Endodermal cell (in vitro differentiated cells): Measurements from ENCODE around the gene ACOT4. TPM values are rescaled to one million over a fixed set of nuclear protein-coding genes. Genes with fewer than 3 reads are reported as not detected.

Experiments used
- DNase-seq: peaks from one replicate; pipeline ENCODE4 v3.0.0-alpha.2; 2017
- H3K27ac ChIP-seq: 2 replicates; pipeline ENCODE4 v1.5.1; 2013; ENCODE audit warnings: mild to moderate bottlenecking, low read depth, low read length, moderate library complexity
- H3K27me3 ChIP-seq: 2 replicates; pipeline ENCODE4 v1.6.1; 2013; ENCODE audit warnings: mild to moderate bottlenecking, low read length, moderate library complexity; ENCODE audit not compliant: insufficient read depth, control insufficient read depth, poor library complexity, severe bottlenecking
- H3K36me3 ChIP-seq: 2 replicates; pipeline ENCODE4 v1.7.0; 2013; ENCODE audit warnings: mild to moderate bottlenecking, low read length, moderate library complexity; ENCODE audit not compliant: control insufficient read depth, insufficient read depth
- H3K4me1 ChIP-seq: one replicate; pipeline ENCODE4 v1.7.0; 2013; ENCODE audit warnings: low read length; ENCODE audit not compliant: control insufficient read depth, insufficient read depth
- H3K4me3 ChIP-seq: 2 replicates; pipeline ENCODE4 v1.5.1; 2013; ENCODE audit warnings: mild to moderate bottlenecking, low read length, moderate library complexity
- H3K9ac ChIP-seq: 2 replicates; pipeline ENCODE4 v1.6.1; 2013; ENCODE audit warnings: mild to moderate bottlenecking, low read length, moderate library complexity; ENCODE audit not compliant: poor library complexity, severe bottlenecking; ENCODE audit errors: extremely low read depth
- H3K9me3 ChIP-seq: 2 replicates; pipeline ENCODE4 v1.6.1; 2013; ENCODE audit warnings: mild to moderate bottlenecking, low read length, moderate library complexity; ENCODE audit not compliant: control insufficient read depth
- H3K27ac Mint-ChIP-seq: 2 replicates; pipeline ENCODE4 v1.8.0; 2020; ENCODE audit warnings: mixed read lengths
- H3K27me3 Mint-ChIP-seq: 2 replicates; pipeline ENCODE4 v1.8.0; 2021; ENCODE audit warnings: mild to moderate bottlenecking, mixed read lengths; ENCODE audit not compliant: insufficient read depth
- H3K36me3 Mint-ChIP-seq: 2 replicates; pipeline ENCODE4 v1.8.0; 2020; ENCODE audit warnings: low read depth, mixed read lengths
- H3K4me1 Mint-ChIP-seq: 2 replicates; pipeline ENCODE4 v1.8.0; 2020; ENCODE audit warnings: mixed read lengths
- H3K4me3 Mint-ChIP-seq: 2 replicates; pipeline ENCODE4 v1.8.0; 2020; ENCODE audit warnings: mild to moderate bottlenecking, moderate library complexity, mixed read lengths
- H3K9me3 Mint-ChIP-seq: 2 replicates; pipeline ENCODE4 v1.8.0; 2020; ENCODE audit warnings: mild to moderate bottlenecking, mixed read lengths
- CTCF ChIP-seq: fragments of 200-600 bp; sonication (generic); conservative IDR thresholded peaks from 2 replicates; pipeline ENCODE4 v1.5.0; 2021; ENCODE audit warnings: antibody characterized with exemption, mild to moderate bottlenecking
- WGBS, 2 experiments: methylation state at CpG; one replicate each; pipeline versions ENCODE4 v1.1.5 to v1.1.7; 2013; ENCODE audit warnings: missing lambda C conversion rate in 2 of 2, mixed read lengths in 1 of 2; ENCODE audit not compliant: insufficient coverage in 1 of 2, insufficient read length in 1 of 2; 5-methylcytosine and 5-hydroxymethylcytosine counted together
- total RNA-seq, 2 donors: library from RNA; stranded (reverse); fragmentation: NEBNext Ultra II Directional in 1 of 2; extraction: Animal tissue kit (Norgen Biotek cat#: 25700) in 1 of 2; gene quantifications; 2 replicates in 1 of 2; 3 replicates in 1 of 2; pipeline ENCODE4 v1.2.1, GENCODE V29; 2021

The ACOT4 gene
- total RNA-seq, 2 donors from 2014 or later: 0.97 to 2.0 TPM

GRCh38 chr14:73640796-73641365, 49.2 kb downstream of the ACOT4 start:
- TF ChIP-seq CTCF: no peak
- no peaks in the 10 kb centered on the region for H3K27me3 Mint-ChIP-seq
- H3K4me3 Mint-ChIP-seq: no peak overlapping the region
- Histone ChIP-seq H3K9ac (no peak overlapping the region), H3K27me3 (no peaks in the 10 kb centered on the region), H3K4me3 (no peak overlapping the region), H3K4me1 (no peaks in the 10 kb centered on the region), H3K36me3 (no peaks in the 10 kb centered on the region), H3K27ac (no peak overlapping the region), H3K9me3 (no peaks in the 10 kb centered on the region)
- no peaks in the 10 kb centered on the region for H3K9me3 Mint-ChIP-seq
- H3K27ac Mint-ChIP-seq: no peak overlapping the region
- H3K4me1 Mint-ChIP-seq: peaks cover 9% of the 10 kb centered on the region
- 96 to 97% methylated on average over 2 to 5 of the region's 5 CpGs for WGBS, 2 experiments
- DNase-seq: no peak
- no peaks in the 10 kb centered on the region for H3K36me3 Mint-ChIP-seq

- 0% methylated on average over 31 to 43 of the region's 43 CpGs for WGBS, 2 experiments
- Histone ChIP-seq H3K9me3 (no peaks in the 10 kb centered on the region), H3K27ac (peak within 1 kb of the TSS; percentile 60), H3K36me3 (no peaks in the 10 kb centered on the region), H3K4me3 (peak within 1 kb of the TSS; percentile 93), H3K27me3 (no peaks in the 10 kb centered on the region), H3K9ac (peak within 1 kb of the TSS; percentile 57), H3K4me1 (no peaks in the 10 kb centered on the region)
- Mint-ChIP-seq H3K4me3 (peak within 1 kb of the TSS; percentile 91), H3K9me3 (no peaks in the 10 kb centered on the region), H3K27ac (peak within 1 kb of the TSS; percentile 89), H3K36me3 (peaks cover 5% of the 10 kb centered on the region), H3K4me1 (peaks cover 9% of the 10 kb centered on the region), H3K27me3 (no peaks in the 10 kb centered on the region)
- TF ChIP-seq CTCF: no peak
- DNase-seq: peak; percentile 98
Measured at GRCh38 chr14:73644531-73645247, 53.0 kb downstream of the ACOT4 start, which contains the start of gene DNAL1. TSS of gene DNAL1 (plus strand) at chr14:73644986. CDS start at chr14:73645040, 54 bp downstream.

GRCh38 chr14:73645248-73645610, 53.6 kb downstream of the ACOT4 start:
- H3K4me3 Mint-ChIP-seq: peak overlapping the region; percentile 91
- Histone ChIP-seq H3K36me3 (no peaks in the 10 kb centered on the region), H3K27ac (no peak overlapping the region), H3K9me3 (no peaks in the 10 kb centered on the region), H3K27me3 (no peaks in the 10 kb centered on the region), H3K4me1 (no peaks in the 10 kb centered on the region), H3K4me3 (peak overlapping the region; percentile 93), H3K9ac (peak overlapping the region; percentile 57)
- WGBS, 2 experiments: 15 to 18% methylated on average over 7 of the region's 7 CpGs
- DNase-seq: no peak
- H3K4me1 Mint-ChIP-seq: peaks cover 9% of the 10 kb centered on the region
- no peaks in the 10 kb centered on the region for H3K9me3 Mint-ChIP-seq
- H3K27me3 Mint-ChIP-seq: no peaks in the 10 kb centered on the region
- H3K36me3 Mint-ChIP-seq: peaks cover 6% of the 10 kb centered on the region
- no peak for TF ChIP-seq CTCF
- H3K27ac Mint-ChIP-seq: peak overlapping the region; percentile 89

Other genes with a start within 250 kb of the ACOT4 start
- gene NUMB, start 133.3 kb upstream of the ACOT4 start, total RNA-seq: 10 to 100 TPM; 79.9 to 85.2 TPM
- gene RIOX1, start 100.9 kb upstream of the ACOT4 start, total RNA-seq: 10 to 100 TPM; 20.1 to 21.5 TPM
- gene ACOT1, start 54.7 kb upstream of the ACOT4 start, total RNA-seq: 1 to 10 TPM; 4.2 to 4.4 TPM
- gene HEATR4, start 32.9 kb upstream of the ACOT4 start, total RNA-seq: 1 to 10 TPM in 1 of 2 donors, under 1 TPM in 1; 0.46 to 3.2 TPM
- gene ACOT2, start 22.7 kb upstream of the ACOT4 start, total RNA-seq: 10 to 100 TPM in 1 of 2 donors, 1 to 10 TPM in 1; 5.0 to 12.3 TPM
- not detected for gene ACOT6, start 20.6 kb downstream of the ACOT4 start, total RNA-seq
- 10 to 100 TPM; 22.9 to 30.5 TPM for gene DNAL1, start 53.1 kb downstream of the ACOT4 start, total RNA-seq
- gene PNMA1, start 122.5 kb downstream of the ACOT4 start, total RNA-seq: 10 to 100 TPM; 66.9 to 70.4 TPM